SK-N-SH (cell line): Measurements from ENCODE around the gene TP53AIP1. TPM values are rescaled to one million over a fixed set of nuclear protein-coding genes. Genes with fewer than 3 reads are reported as not detected.
A peak's percentile ranks its signal among the peaks of the same experiment; 100 is the strongest.

Experiments used
- CTCF ChIA-PET: fragments of 300-600, 350-600 bp; formaldehyde crosslinking; extraction: SDS; loops from one replicate; lab custom pipeline; 2021; lab: Yijun Ruan, JAX
- POLR2A ChIA-PET: fragments of 350-600 bp; sonication (Branson Sonifier 250); formaldehyde crosslinking; extraction: SDS; loops from one replicate; lab custom pipeline; 2020; ENCODE audit warnings: antibody characterized with exemption, inconsistent platforms; lab: Yijun Ruan, JAX
- DNase-seq: peaks from one replicate; pipeline ENCODE4 v3.0.0; 2012
- H2AFZ ChIP-seq: fragments of 200-600 bp; sonication (generic); 2 replicates; pipeline ENCODE4 v1.8.1; 2016; ENCODE audit warnings: antibody characterized with exemption, mild to moderate bottlenecking, low read depth
- H3F3A ChIP-seq: fragments of 200-600 bp; sonication (generic); replicated peaks from 2 replicates; pipeline ENCODE3; 2016; ENCODE audit warnings: antibody characterized with exemption, mild to moderate bottlenecking; ENCODE audit not compliant: insufficient read depth
- H3K27ac ChIP-seq, 2 experiments: fragments of 200-500 bp in 1 of 2; fragments of 200-600 bp in 1 of 2; sonication (Bioruptor generic) in 1 of 2; sonication (generic), shearing (Covaris generic) in 1 of 2; 2 replicates each; pipeline versions ENCODE4 v1.5.1 to v1.6.1; 2014 to 2016; ENCODE audit warnings: low read depth in 2 of 2, inconsistent platforms in 1 of 2, low read length in 1 of 2, mild to moderate bottlenecking in 1 of 2, mixed read lengths in 1 of 2
- H3K27me3 ChIP-seq: fragments of 200-600 bp; sonication (generic), shearing (Covaris generic); 2 replicates; pipeline ENCODE4 v1.6.1; 2016; ENCODE audit warnings: mixed run types; ENCODE audit not compliant: insufficient read depth
- H3K36me3 ChIP-seq, 2 experiments: fragments of 200-500 bp in 1 of 2; fragments of 200-600 bp in 1 of 2; sonication (Bioruptor generic) in 1 of 2; sonication (generic) in 1 of 2; replicated peaks in 1 of 2; 2 replicates each; pipeline versions ENCODE3 to v1.5.1; 2014 to 2016; ENCODE audit warnings: low read length in 1 of 2, mild to moderate bottlenecking in 1 of 2; ENCODE audit not compliant: insufficient read depth in 2 of 2, control insufficient read depth in 1 of 2
- H3K4me1 ChIP-seq, 2 experiments: fragments of 200-500 bp in 1 of 2; fragments of 200-600 bp in 1 of 2; sonication (Bioruptor generic) in 1 of 2; sonication (generic), shearing (Covaris generic) in 1 of 2; 2 replicates each; pipeline versions ENCODE4 v1.5.1 to v1.6.1; 2014 to 2016; ENCODE audit warnings: low read depth in 1 of 2, low read length in 1 of 2, mixed run types in 1 of 2; ENCODE audit not compliant: insufficient read depth in 2 of 2, control insufficient read depth in 1 of 2
- H3K4me2 ChIP-seq: fragments of 200-600 bp; sonication (generic), shearing (Covaris generic); 2 replicates; pipeline ENCODE4 v1.6.1; 2017; ENCODE audit warnings: mixed run types
- H3K4me3 ChIP-seq, 2 experiments: fragments of 200-500 bp in 1 of 2; fragments of 200-600 bp in 1 of 2; sonication (Bioruptor generic) in 1 of 2; sonication (generic), shearing (Covaris generic) in 1 of 2; 2 replicates each; pipeline versions ENCODE4 v1.5.1 to v1.8.1; 2014 to 2016; ENCODE audit warnings: low read depth in 2 of 2, inconsistent platforms in 1 of 2, low read length in 1 of 2, mild to moderate bottlenecking in 1 of 2, mixed read lengths in 1 of 2, moderate library complexity in 1 of 2
- H3K79me2 ChIP-seq: fragments of 200-600 bp; sonication (generic); 2 replicates; pipeline ENCODE4 v1.8.1; 2017; ENCODE audit warnings: mild to moderate bottlenecking; ENCODE audit not compliant: insufficient read depth
- H3K9ac ChIP-seq: fragments of 200-600 bp; sonication (generic); 2 replicates; pipeline ENCODE4 v1.6.1; 2017; ENCODE audit warnings: mixed run types
- H3K9me2 ChIP-seq: fragments of 200-600 bp; sonication (generic); 2 replicates; pipeline ENCODE4 v1.6.1; 2017; ENCODE audit warnings: mixed run types
- H3K9me3 ChIP-seq: fragments of 200-600 bp; sonication (generic); 2 replicates; pipeline ENCODE4 v1.6.1; 2017; ENCODE audit warnings: mixed run types, mild to moderate bottlenecking, moderate library complexity
- H4K20me1 ChIP-seq: fragments of 200-600 bp; sonication (generic); 2 replicates; pipeline ENCODE4 v1.6.1; 2017; ENCODE audit warnings: mild to moderate bottlenecking, mixed run types; ENCODE audit not compliant: insufficient read depth
- FOSL2 ChIP-seq: IDR thresholded peaks from 2 replicates; pipeline ENCODE4 v1.4.0; 2012; ENCODE audit warnings: low read depth, mild to moderate bottlenecking, moderate library complexity, borderline replicate concordance
- GATA2 ChIP-seq: sonication (generic); formaldehyde crosslinking; IDR thresholded peaks from 2 replicates; pipeline ENCODE4 v1.5.0; 2020; ENCODE audit warnings: mild to moderate bottlenecking, missing genetic modification reagents
- JUND ChIP-seq: IDR thresholded peaks from 2 replicates; pipeline ENCODE4 v1.4.0; 2012
- MEF2A ChIP-seq: IDR thresholded peaks from 2 replicates; pipeline ENCODE4 v1.4.0; 2012; ENCODE audit warnings: low read depth, borderline replicate concordance
- MXI1 ChIP-seq: IDR thresholded peaks from 2 replicates; pipeline ENCODE4 v1.6.1; 2012; ENCODE audit warnings: mild to moderate bottlenecking, low read depth, low read length, improper control_type of control experiment
- NFIC ChIP-seq: IDR thresholded peaks from 2 replicates; pipeline ENCODE4 v1.4.0; 2012; ENCODE audit warnings: borderline replicate concordance
- WGBS: methylation state at CpG from one replicate; pipeline ENCODE4 v1.1.6; 2017; ENCODE audit warnings: low lambda C conversion rate; 5-methylcytosine and 5-hydroxymethylcytosine counted together
- polyA plus RNA-seq, 3 experiments: library from polyadenylated mRNA; depleted of rRNA; stranded (reverse); fragments of >200 nt; gene quantifications; 2 replicates each; pipeline ENCODE4 v1.2.3, GENCODE V29; 2012
- TF ChIP-seq, protein P1 (sequence below): IDR thresholded peaks from 2 replicates; pipeline ENCODE4 v1.4.0; 2012; ENCODE audit warnings: low read depth
- TF ChIP-seq, protein P2 (sequence below): fragments of 200-600 bp; sonication (generic); IDR thresholded peaks from 2 replicates; pipeline ENCODE4 v1.6.1; 2017; ENCODE audit warnings: antibody characterized with exemption, mild to moderate bottlenecking, moderate library complexity

Gene TP53AIP1
- polyA plus RNA-seq, 1 of the 3 experiments (the other 2 are of a cell fraction): 0.05 TPM

- peaks cover 0 to 20% of the 10 kb centered on the region in 2 experiments; a peak in 2 of 4 replicates for H3K4me1 ChIP-seq
- no peaks in the 10 kb centered on the region for H3F3A ChIP-seq
- DNase-seq: no peak
- no peak overlapping the region for H3K4me2 ChIP-seq
- no peak overlapping the region for H3K9ac ChIP-seq
- 76% methylated on average over 2 of the region's 2 CpGs for WGBS
- ChIA-PET POLR2A (no interaction called here), CTCF (no interaction called here)
- no peaks in the 10 kb centered on the region for H3K9me2 ChIP-seq
- H3K27ac ChIP-seq: no peak overlapping the region
- no peak overlapping the region for H3K4me3 ChIP-seq
- H2AFZ ChIP-seq: no peak overlapping the region
- no peaks in the 10 kb centered on the region for H3K79me2 ChIP-seq
- TF ChIP-seq MEF2A (no peak), FOSL2 (no peak), MXI1 (no peak)
- H3K9me3 ChIP-seq: no peaks in the 10 kb centered on the region
- H3K36me3 ChIP-seq: no peaks in the 10 kb centered on the region
- H3K27me3 ChIP-seq: no peaks in the 10 kb centered on the region
- no peaks in the 10 kb centered on the region for H4K20me1 ChIP-seq
These were observed 46.3 kb downstream of the TP53AIP1 start for GRCh38 chr11:128896356-128896755.

DNA sequence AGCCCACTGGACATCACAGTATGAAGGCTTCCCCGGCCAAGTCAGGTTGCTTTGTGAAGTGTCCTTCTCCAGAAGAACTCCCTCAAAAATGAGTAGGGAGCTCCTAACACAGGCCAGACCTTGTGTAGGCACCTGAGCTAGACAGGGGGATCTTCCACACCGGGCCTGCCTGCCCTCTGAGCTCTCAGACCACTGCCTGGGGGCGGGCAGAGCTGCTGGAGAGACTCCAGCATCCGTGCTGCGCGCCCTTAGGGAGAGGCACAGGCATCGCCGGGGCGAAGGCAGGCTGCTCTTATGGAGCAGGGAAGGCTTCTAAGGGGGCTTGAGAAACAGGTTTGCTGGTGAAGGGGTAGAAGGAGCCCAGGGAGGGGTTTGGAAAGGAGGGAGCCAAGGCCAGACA, 47.1 kb downstream of the TP53AIP1 start:
- H4K20me1 ChIP-seq: no peaks in the 10 kb centered on the region
- H3K4me2 ChIP-seq: no peak overlapping the region
- CTCF ChIA-PET: interaction anchor here (4.1 to 13.1 kb wide), 3 partner anchors 10 to 53 kb away, joined by 40 to 872 read pairs (median 201); partner anchors contain the start of gene TP53AIP1
- no peak overlapping the region for H3K4me3 ChIP-seq
- H3F3A ChIP-seq: no peaks in the 10 kb centered on the region
- H3K9me3 ChIP-seq: no peaks in the 10 kb centered on the region
- H3K9me2 ChIP-seq: no peaks in the 10 kb centered on the region
- DNase-seq: no peak
- TF ChIP-seq, protein P1, sequence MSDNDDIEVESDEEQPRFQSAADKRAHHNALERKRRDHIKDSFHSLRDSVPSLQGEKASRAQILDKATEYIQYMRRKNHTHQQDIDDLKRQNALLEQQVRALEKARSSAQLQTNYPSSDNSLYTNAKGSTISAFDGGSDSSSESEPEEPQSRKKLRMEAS: no peak
- no peak for TF ChIP-seq JUND
- TF ChIP-seq, protein P2, sequence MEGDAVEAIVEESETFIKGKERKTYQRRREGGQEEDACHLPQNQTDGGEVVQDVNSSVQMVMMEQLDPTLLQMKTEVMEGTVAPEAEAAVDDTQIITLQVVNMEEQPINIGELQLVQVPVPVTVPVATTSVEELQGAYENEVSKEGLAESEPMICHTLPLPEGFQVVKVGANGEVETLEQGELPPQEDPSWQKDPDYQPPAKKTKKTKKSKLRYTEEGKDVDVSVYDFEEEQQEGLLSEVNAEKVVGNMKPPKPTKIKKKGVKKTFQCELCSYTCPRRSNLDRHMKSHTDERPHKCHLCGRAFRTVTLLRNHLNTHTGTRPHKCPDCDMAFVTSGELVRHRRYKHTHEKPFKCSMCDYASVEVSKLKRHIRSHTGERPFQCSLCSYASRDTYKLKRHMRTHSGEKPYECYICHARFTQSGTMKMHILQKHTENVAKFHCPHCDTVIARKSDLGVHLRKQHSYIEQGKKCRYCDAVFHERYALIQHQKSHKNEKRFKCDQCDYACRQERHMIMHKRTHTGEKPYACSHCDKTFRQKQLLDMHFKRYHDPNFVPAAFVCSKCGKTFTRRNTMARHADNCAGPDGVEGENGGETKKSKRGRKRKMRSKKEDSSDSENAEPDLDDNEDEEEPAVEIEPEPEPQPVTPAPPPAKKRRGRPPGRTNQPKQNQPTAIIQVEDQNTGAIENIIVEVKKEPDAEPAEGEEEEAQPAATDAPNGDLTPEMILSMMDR: no peak
- TF ChIP-seq, all 33 proteins: peak for 0
- Histone ChIP-seq H3K9ac (no peak overlapping the region), H3K27ac (no peak overlapping the region), H2AFZ (no peak overlapping the region), H3K4me1 (peaks cover 0 to 24% of the 10 kb centered on the region in 2 experiments; a peak in 2 of 4 replicates), H3K27me3 (no peaks in the 10 kb centered on the region), H3K36me3 (no peaks in the 10 kb centered on the region), H3K79me2 (no peaks in the 10 kb centered on the region)
- POLR2A ChIA-PET: no interaction called here
- 92% methylated on average over 3 of the region's 9 CpGs for WGBS

- Histone ChIP-seq H3K9me3 (no peaks in the 10 kb centered on the region), H3K79me2 (no peaks in the 10 kb centered on the region), H3K9ac (no peak overlapping the region), H3K27ac (no peak overlapping the region), H2AFZ (no peak overlapping the region), H3K36me3 (no peaks in the 10 kb centered on the region), H3K4me2 (no peak overlapping the region), H3K27me3 (peaks cover 7% of the 10 kb centered on the region; the same call in 1 of the 2 replicates), H3K9me2 (no peaks in the 10 kb centered on the region), H3K4me1 (peaks cover 0 to 29% of the 10 kb centered on the region in 2 experiments; a peak in 2 of 4 replicates), H4K20me1 (no peaks in the 10 kb centered on the region), H3F3A (no peaks in the 10 kb centered on the region), H3K4me3 (no peak overlapping the region)
- ChIA-PET POLR2A (no interaction called here), CTCF (interaction anchor here (0.6 to 13.1 kb wide), 4 partner anchors 9 to 437 kb away, joined by 3 to 872 read pairs (median 120); partner anchors contain the start of gene TP53AIP1)
- 80% methylated on average over 6 of the region's 6 CpGs for WGBS
- TF ChIP-seq NFIC: no peak
- peak; percentile 67; the same call in 1 of the 2 replicates for TF ChIP-seq GATA2 (CRISPR knock-in tag)
- DNase-seq: peak; percentile 53
These were observed 48.0 kb downstream of the TP53AIP1 start for GRCh38 chr11:128894685-128895084.
